Pancreas (tissue), 10 donors: ENCODE data around the gene SBF2. TPM values are rescaled to one million over a fixed set of nuclear protein-coding genes. Genes with fewer than 3 reads are reported as not detected.
A peak's percentile ranks its signal among the peaks of the same experiment; 100 is the strongest.

ENCODE experiments used
- ATAC-seq, 4 donors: fragments of 200-7000 bp; cut with Tn5 transposase; one replicate each; pipeline versions ENCODE4 v1.8.0 to v1.9.1; 2020; ENCODE audit warnings: mild to moderate bottlenecking in 4 of 4, moderate library complexity in 4 of 4
- DNase-seq, 6 donors: peaks; one replicate each; pipeline ENCODE4 v3.0.0-alpha.2; 2020
- FAIRE-seq: peaks from 2 replicates; lab custom pipeline; 2012; peaks lifted over from hg19 to GRCh38; lab: Jason Lieb, UNC
- H3K27ac ChIP-seq, 4 donors: fragments of 200-600 bp; sonication (generic); 1 replicate in 3 of 4; 2 replicates in 1 of 4; pipeline versions ENCODE4 v1.5.0 to v1.8.0; 2020
- H3K27me3 ChIP-seq, 4 donors: fragments of 200-600 bp; one replicate each; pipeline ENCODE4 v1.8.0; 2021
- H3K36me3 ChIP-seq, 3 donors: fragments of 200-600 bp; sonication (generic) in 1 of 3; one replicate each; pipeline versions ENCODE4 v1.5.0 to v1.8.0; 2020 to 2021
- H3K4me1 ChIP-seq, 3 donors: fragments of 200-600 bp; one replicate each; pipeline ENCODE4 v1.8.0; 2021
- H3K4me3 ChIP-seq, 4 donors: fragments of 200-600 bp; sonication (generic) in 2 of 4; one replicate each; pipeline versions ENCODE4 v1.5.0 to v1.8.0; 2020 to 2021
- H3K9me3 ChIP-seq, 4 donors: fragments of 200-600 bp; one replicate each; pipeline ENCODE4 v1.8.0; 2021
- CTCF ChIP-seq, 4 donors: fragments of 200-600 bp; sonication (generic) in 3 of 4; IDR thresholded peaks; one replicate each; pipeline versions ENCODE4 v1.5.0 to v1.8.0; 2021; ENCODE audit warnings: antibody characterized with exemption in 4 of 4
- WGBS, 2 donors: extraction: QIAGEN DNeasy Blood & Tissue Kit; methylation state at CpG; one replicate each; pipeline ENCODE4 v1.1.7; 2013; 5-methylcytosine and 5-hydroxymethylcytosine counted together
- intact Hi-C, 3 donors: fragments of 100-400 bp; cut with DNase I; formaldehyde crosslinking; loops; one replicate each; pipeline versions ENCODE4 v1.11.1 to v1.14.2; 2022
- polyA plus RNA-seq, 2 donors: library from polyadenylated mRNA; stranded (reverse); fragments of 200-250 nt; gene quantifications; one replicate each; pipeline ENCODE4 v1.2.3, GENCODE V29; 2013
- total RNA-seq, 6 donors: library from RNA; stranded (reverse); fragmentation: NEBNext Ultra II Directional in 4 of 6; extraction: Animal tissue kit (Norgen Biotek cat#: 25700) in 4 of 6; gene quantifications; one replicate each; pipeline versions ENCODE4 v1.2.1 to v1.2.4, GENCODE V29; 2021 to 2023
- donor health status: healthy with polysubstance abuse.
- donor health status: DM: no; HTN: no; CAD: no; lungs with moderate emphysema.
- donor health status: DM: no; HTN: no; CAD: no.
- donor health status: control.
- donor health status: control.
- donor health status: Bipolar disorder and iron deficiency.
- donor health status: DM: yes; HTN: yes; CAD: no.
- donor health status: DM: no; HTN: no; CAD: no.
- donor health status: DM: no; HTN: no; CAD: no.
- donor health status: DM: yes; HTN: yes; CAD: no.

SBF2 gene
- total and polyA plus RNA-seq, 8 donors, result 4.6 to 21.8 (median 10.3) TPM

- intact Hi-C loops, result no loop called here
- Histone ChIP-seq H3K36me3 (no peaks in the 10 kb centered on the region), H3K27ac (no peak overlapping the region), H3K9me3 (no peaks in the 10 kb centered on the region), H3K27me3 (no peaks in the 10 kb centered on the region), H3K4me3 (no peak overlapping the region), H3K4me1 (no peaks in the 10 kb centered on the region)
- FAIRE-seq (no peak), DNase-seq (no peak), ATAC-seq (no peak)
- no peak for TF ChIP-seq CTCF (IDR thresholded peaks at IDR 0.05)
These were observed 497.8 kb downstream of the SBF2 start for GRCh38 chr11:9796266-9796665.

- DNase-seq (no peak), ATAC-seq (no peak), FAIRE-seq (no peak)
- H3K4me1 ChIP-seq, result no peaks in the 10 kb centered on the region
- no peak overlapping the region for H3K4me3 ChIP-seq
- no peaks in the 10 kb centered on the region for H3K9me3 ChIP-seq
- peaks cover 0 to 3% (median 0%) of the 10 kb centered on the region in 3 donors for H3K36me3 ChIP-seq
- intact Hi-C loops, result no loop called here
- TF ChIP-seq CTCF (IDR thresholded peaks at IDR 0.05), result no peak
- H3K27me3 ChIP-seq, result no peaks in the 10 kb centered on the region
- WGBS, 2 donors, result 83% methylated on average over 3 of the region's 3 CpGs
- no peak overlapping the region for H3K27ac ChIP-seq
These were observed 503.3 kb downstream of the SBF2 start for GRCh38 chr11:9790703-9791102.

- Histone ChIP-seq H3K4me3 (no peak overlapping the region), H3K36me3 (peaks cover 0 to 5% (median 0%) of the 10 kb centered on the region in 3 donors), H3K27ac (no peak overlapping the region), H3K27me3 (no peaks in the 10 kb centered on the region), H3K9me3 (no peaks in the 10 kb centered on the region), H3K4me1 (no peaks in the 10 kb centered on the region)
- DNase-seq (no peak), ATAC-seq (no peak), FAIRE-seq (no peak)
- no peak for TF ChIP-seq CTCF (IDR thresholded peaks at IDR 0.05)
- WGBS, 2 donors, result 87 to 94% methylated on average over 3 of the region's 3 CpGs
- intact Hi-C loops, result no loop called here
These were observed 504.1 kb downstream of the SBF2 start for GRCh38 chr11:9789910-9790309.

- WGBS, 2 donors, result 88 to 89% methylated on average over 3 of the region's 3 CpGs
- Histone ChIP-seq H3K36me3 (peaks cover 0 to 5% (median 0%) of the 10 kb centered on the region in 3 donors), H3K9me3 (no peaks in the 10 kb centered on the region), H3K4me3 (no peak overlapping the region), H3K4me1 (no peaks in the 10 kb centered on the region), H3K27ac (no peak overlapping the region), H3K27me3 (no peaks in the 10 kb centered on the region)
- no peak for TF ChIP-seq CTCF (IDR thresholded peaks at IDR 0.05)
- ATAC-seq (peak in 3 of 4 donors; percentile 31 to 65 (median 43)), DNase-seq (peak in 1 of 6 donors; percentile 33), FAIRE-seq (no peak)
- intact Hi-C loops, result no loop called here
These were observed 506.0 kb downstream of the SBF2 start for GRCh38 chr11:9787981-9788521.

- no peak for DNase-seq
- intact Hi-C loops, result no loop called here
- Histone ChIP-seq H3K4me1 (no peaks in the 10 kb centered on the region), H3K36me3 (peaks cover 0 to 5% (median 0%) of the 10 kb centered on the region in 3 donors), H3K4me3 (no peak overlapping the region), H3K27ac (no peak overlapping the region), H3K27me3 (no peaks in the 10 kb centered on the region), H3K9me3 (no peaks in the 10 kb centered on the region)
- ATAC-seq, result no peak
- TF ChIP-seq CTCF (IDR thresholded peaks at IDR 0.05), result no peak
- no peak for FAIRE-seq
- 93 to 95% methylated on average over 5 of the region's 5 CpGs for WGBS, 2 donors
These were observed 506.8 kb downstream of the SBF2 start for GRCh38 chr11:9787260-9787659.
